GM19023 (cell line): ENCODE data around the gene GRHL1.

Experiments used
- ATAC-seq: cut with Tn5 transposase; IDR thresholded peaks from one replicate; pipeline ENCODE4 v1.9.1; 2021; ENCODE audit warnings: mild to moderate bottlenecking, moderate library complexity; ENCODE audit not compliant: unreplicated experiment

The GRHL1 gene

GRCh38 chr2:10036095-10036884 is 84.8 kb downstream of the GRHL1 start:
- peak; percentile 49 for ATAC-seq

DNA sequence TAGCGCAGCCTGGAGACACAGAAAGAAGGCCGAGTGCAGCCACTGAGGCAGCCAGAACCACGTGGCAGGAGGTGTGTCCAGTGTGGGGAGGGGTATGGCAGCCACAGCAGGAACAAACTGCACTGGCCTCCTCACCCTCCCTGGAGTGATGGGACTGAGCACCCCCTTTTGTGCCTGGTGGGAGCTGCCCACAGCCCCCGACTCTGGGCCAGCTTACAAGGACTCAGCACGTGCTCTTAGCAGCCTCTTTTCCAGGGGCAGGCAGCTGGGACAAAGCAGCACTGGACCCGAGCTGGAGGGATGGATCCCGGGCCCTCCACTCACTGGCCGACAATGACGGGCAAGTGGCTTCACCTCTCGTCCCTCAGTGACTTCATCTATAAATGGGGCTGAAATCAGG is 86.6 kb downstream of the GRHL1 start:
- no peak for ATAC-seq

- no peak for ATAC-seq
Measured at GRCh38 chr2:10038716-10039115, 87.2 kb downstream of the GRHL1 start.

- ATAC-seq: no peak
Measured at GRCh38 chr2:10039658-10040410, 88.3 kb downstream of the GRHL1 start.

GRCh38 chr2:10041711-10042110 is 90.2 kb downstream of the GRHL1 start:
- ATAC-seq: no peak

DNA sequence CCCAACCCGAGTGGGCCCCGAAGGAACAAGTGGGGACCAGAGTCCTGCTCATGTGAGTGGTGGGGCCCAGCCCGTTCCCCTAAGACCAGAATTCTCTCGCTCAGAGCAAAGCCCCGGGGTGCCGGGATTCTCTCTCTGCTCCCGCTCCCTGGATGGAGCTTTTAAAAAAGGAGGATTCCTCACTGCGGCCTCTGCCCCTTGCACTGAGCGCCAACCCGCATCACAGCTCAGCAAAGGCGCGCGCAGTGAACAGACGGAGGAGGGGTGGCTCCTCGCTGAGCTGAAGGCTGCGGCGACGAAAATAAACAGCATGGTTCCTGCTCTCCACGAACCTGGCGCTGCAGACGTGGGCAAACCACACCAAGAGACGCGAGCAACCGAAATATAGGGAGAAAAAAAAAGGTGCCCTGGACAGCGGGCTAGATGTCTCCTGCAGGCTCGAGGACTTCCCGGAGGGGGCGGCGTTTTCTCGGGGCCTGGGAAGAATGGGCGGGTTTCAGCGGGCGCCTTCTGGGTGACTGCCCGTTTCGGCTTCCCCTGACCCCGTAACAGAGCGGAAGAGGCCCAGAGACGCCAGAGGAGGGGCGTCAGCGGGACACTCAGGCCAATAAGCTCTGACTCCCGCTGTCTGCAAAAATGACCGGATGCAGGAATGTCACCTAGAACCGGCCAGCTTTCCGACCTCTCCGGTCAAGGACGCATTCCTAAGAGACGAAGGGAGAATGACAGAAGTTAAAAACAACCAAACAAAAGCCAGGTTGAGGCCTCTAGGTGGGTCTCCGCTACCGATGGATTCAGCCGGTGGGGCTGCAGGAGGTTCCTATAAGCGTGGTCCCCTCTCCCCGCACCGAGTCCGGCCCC is 91.0 kb downstream of the GRHL1 start:
- ATAC-seq: no peak

- ATAC-seq: peak; percentile 71
Measured at GRCh38 chr2:10043256-10043905, 91.9 kb downstream of the GRHL1 start, which contains the start of gene KLF11. Gene KLF11, plus strand, starts transcription at chr2:10043550. Its CDS starts 167 bp downstream, at chr2:10043717.

DNA sequence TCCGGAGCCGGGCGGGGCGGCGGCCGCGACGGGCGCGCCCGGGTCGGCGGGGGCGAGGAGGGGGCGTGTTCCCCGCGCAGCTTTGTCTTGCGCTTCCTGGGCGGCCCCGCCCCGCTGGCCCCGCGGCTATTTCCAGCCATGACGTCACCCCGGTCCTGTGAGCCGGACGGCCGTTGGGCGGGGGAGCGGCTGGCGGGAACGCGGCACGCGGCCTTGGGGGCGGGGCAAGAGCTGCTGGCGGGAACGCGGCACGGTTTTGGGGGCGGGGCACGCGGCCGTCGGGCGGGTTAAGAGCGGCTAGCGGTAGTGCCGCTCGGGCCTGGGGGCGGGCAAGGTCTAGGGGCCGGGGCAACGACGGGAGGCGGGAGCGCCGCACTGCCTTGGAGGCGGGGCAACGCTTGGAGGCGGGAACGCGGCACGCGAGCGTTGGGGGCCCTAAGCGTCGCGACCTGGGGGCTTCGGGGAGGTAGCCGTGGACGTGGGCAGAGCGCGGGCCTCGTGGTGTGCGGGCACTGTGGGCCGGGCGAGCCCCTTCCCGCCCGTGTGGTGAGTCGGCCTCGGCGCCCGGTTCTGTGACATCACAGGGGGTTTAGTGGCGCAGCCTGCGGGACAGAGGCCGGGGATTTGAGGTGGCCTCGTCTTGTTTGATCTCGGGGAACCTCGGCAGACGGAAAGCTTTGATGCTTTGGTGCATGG is 92.6 kb downstream of the GRHL1 start:
- peak; percentile 58 for ATAC-seq

DNA sequence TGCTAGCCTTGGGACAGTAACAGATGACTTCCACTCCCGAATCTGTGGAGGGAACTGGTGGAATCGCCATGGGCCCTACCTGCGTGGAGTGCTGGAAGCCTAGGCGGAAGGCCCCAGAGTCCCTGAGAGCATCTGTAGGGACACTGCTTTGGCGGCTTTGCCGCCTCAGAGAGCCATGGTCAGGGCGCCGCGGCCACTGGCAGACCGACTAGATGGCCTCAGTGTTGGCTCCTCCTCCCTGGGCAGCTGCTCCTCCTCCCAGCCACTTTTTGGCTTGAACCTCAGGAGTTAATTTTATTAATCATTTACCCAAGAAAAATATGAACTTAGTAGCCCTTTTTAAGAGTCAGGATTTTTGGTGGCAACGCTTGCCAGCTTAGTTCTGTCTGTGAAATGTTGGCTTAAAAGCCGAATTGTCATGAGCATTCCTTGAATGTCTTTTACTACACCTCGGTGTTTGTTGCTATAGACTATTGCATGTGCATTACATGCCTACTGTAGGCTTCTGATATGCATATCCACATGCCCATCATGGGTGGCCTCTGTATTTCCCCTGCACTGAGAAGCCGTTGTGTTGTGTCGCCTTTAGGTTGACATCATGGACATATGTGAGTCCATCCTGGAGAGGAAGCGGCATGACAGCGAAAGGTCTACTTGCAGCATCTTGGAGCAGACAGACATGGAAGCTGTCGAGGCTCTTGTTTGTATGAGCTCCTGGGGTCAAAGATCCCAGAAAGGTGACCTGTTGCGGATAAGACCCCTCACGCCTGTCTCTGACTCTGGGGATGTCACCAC is 94.3 kb downstream of the GRHL1 start:
- ATAC-seq: no peak

DNA sequence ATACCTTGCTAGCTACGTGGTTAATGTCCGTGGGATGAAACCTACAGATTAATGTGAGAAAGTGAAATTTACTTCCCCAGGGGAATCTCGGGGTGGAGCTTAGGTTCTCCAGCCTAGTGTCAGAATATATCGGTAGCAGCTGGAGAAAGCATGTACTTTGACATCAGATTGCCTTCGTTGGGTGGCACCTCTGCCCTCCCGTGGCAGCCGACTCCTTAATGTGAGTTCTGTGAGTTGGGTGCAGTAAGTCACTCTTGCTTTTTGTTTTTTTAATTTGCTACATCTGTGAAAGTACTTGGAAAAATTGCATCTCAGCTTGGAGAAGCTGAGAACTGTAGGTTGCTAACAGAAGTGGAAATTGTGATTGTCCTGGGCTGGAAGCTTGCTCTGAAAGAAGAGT is 95.4 kb downstream of the GRHL1 start:
- no peak for ATAC-seq

GRCh38 chr2:10047616-10048500 is 96.4 kb downstream of the GRHL1 start:
- no peak for ATAC-seq

DNA sequence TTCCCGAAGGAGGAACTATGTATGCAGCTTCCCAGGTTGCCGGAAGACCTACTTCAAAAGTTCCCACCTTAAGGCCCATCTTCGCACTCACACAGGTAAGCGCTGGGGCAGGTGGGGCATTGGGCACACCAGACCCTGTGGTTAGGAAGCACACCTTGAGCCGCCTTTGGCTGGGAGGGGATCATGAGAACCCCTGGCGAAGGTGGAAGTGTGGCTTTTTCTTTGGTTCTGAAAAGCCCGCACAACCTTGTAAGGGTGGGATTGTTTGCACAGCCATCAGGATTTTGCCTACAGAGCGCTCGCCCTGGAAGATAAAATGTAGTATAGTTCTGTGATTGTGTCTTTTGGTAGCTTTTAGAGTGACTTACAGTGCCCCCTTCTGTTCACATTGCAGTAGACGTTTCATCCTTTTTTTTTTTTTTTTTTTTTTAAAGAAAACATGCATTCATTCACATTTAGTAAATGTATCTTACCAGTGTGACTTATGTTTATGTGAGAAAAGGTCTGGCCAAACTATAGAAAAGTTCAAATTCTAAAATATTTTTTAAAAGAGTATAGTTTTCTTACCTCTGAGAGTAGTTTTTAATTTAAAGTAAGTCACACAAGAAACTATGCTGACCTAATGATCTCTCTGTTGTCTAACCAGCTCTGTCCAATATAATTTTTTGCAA is 97.1 kb downstream of the GRHL1 start:
- no peak for ATAC-seq
